Stimulated activated CD4-positive, alpha-beta T cell treated with anti-CD3 and anti-CD28 coated beads, TNF-alpha, amount 100 ng/mL, for 24 hours (primary cell): Measurements from ENCODE around the gene PPFIA1.

Experiments used
- DNase-seq, 3 experiments: peaks; one replicate each; pipeline ENCODE4 v3.0.0-alpha.2; 2020; ENCODE audit warnings: low read depth in 3 of 3

Gene PPFIA1

GRCh38 chr11:70297341-70297740 lies 26.9 kb downstream of the PPFIA1 start:
- no peak for DNase-seq

- DNase-seq, result no peak
Measured at GRCh38 chr11:70298243-70298915, 27.9 kb downstream of the PPFIA1 start.

GRCh38 chr11:70299636-70300035 lies 29.1 kb downstream of the PPFIA1 start:
- DNase-seq, result no peak

- DNase-seq, result no peak
Measured at GRCh38 chr11:70301191-70301590, 30.7 kb downstream of the PPFIA1 start.

- DNase-seq, result no peak
Measured at GRCh38 chr11:70301721-70302418, 31.4 kb downstream of the PPFIA1 start.

GRCh38 chr11:70302419-70302752 lies 31.9 kb downstream of the PPFIA1 start:
- DNase-seq, result no peak

GRCh38 chr11:70303070-70303469 lies 32.6 kb downstream of the PPFIA1 start:
- no peak for DNase-seq

- DNase-seq, result no peak
Measured at GRCh38 chr11:70304208-70304603, 33.7 kb downstream of the PPFIA1 start.

GRCh38 chr11:70305501-70305900 lies 35.0 kb downstream of the PPFIA1 start:
- DNase-seq, result no peak

- no peak for DNase-seq
Measured at GRCh38 chr11:70306586-70307033, 36.1 kb downstream of the PPFIA1 start.

- DNase-seq, result no peak
Measured at GRCh38 chr11:70307176-70307575, 36.7 kb downstream of the PPFIA1 start.

GRCh38 chr11:70311616-70312015 lies 41.1 kb downstream of the PPFIA1 start:
- no peak for DNase-seq

GRCh38 chr11:70312401-70313357 lies 42.2 kb downstream of the PPFIA1 start:
- no peak for DNase-seq

- DNase-seq, result no peak
Measured at GRCh38 chr11:70313945-70314344, 43.5 kb downstream of the PPFIA1 start.

- no peak for DNase-seq
Measured at GRCh38 chr11:70314730-70315129, 44.2 kb downstream of the PPFIA1 start.

GRCh38 chr11:70315716-70316115 lies 45.2 kb downstream of the PPFIA1 start:
- no peak for DNase-seq

GRCh38 chr11:70317581-70318305 lies 47.3 kb downstream of the PPFIA1 start:
- no peak for DNase-seq

GRCh38 chr11:70319396-70320076 lies 49.0 kb downstream of the PPFIA1 start:
- no peak for DNase-seq

- no peak for DNase-seq
Measured at GRCh38 chr11:70322666-70323065, 52.2 kb downstream of the PPFIA1 start.

- no peak for DNase-seq
Measured at GRCh38 chr11:70323806-70324205, 53.3 kb downstream of the PPFIA1 start.
